SK-N-MC (cell line): Measurements from ENCODE around the gene GALM.
"Not testable (repeated sequence)": the region's sequence is repeated elsewhere in the genome, so short reads cannot be mapped to it uniquely, and the experiment has no call there.

ENCODE experiments used
- DNase-seq: peaks from one replicate; pipeline ENCODE4 v3.0.0-alpha.2; 2011; ENCODE audit warnings: low read depth, low spot score
- H3K27ac ChIP-seq: fragments of 200-600 bp; sonication (generic); 2 replicates; pipeline ENCODE4 v1.5.1; 2016; ENCODE audit warnings: mixed run types
- H3K36me3 ChIP-seq: fragments of 200-600 bp; sonication (generic); 2 replicates; pipeline ENCODE4 v1.6.1; 2017; ENCODE audit warnings: antibody characterized with exemption, low read length, mixed read lengths; ENCODE audit not compliant: insufficient read depth
- H3K4me3 ChIP-seq: fragments of 200-600 bp; sonication (generic); 2 replicates; pipeline ENCODE4 v1.5.1; 2016
- H3K9ac ChIP-seq: fragments of 200-600 bp; sonication (generic); 2 replicates; pipeline ENCODE4 v1.8.0; 2017; ENCODE audit warnings: mixed run types, mixed read lengths; ENCODE audit not compliant: insufficient read length
- H3K9me3 ChIP-seq: fragments of 200-600 bp; sonication (generic); 2 replicates; pipeline ENCODE4 v1.6.1; 2017; ENCODE audit warnings: low read depth, mild to moderate bottlenecking, antibody characterized with exemption, low read length, moderate library complexity, mixed read lengths
- EZH2 ChIP-seq: fragments of 200-600 bp; sonication (generic); IDR thresholded peaks from one replicate; pipeline ENCODE4 v1.6.1; 2017; ENCODE audit warnings: antibody characterized with exemption
- FOXP2 ChIP-seq: optimal IDR thresholded peaks from 2 replicates; pipeline ENCODE3; 2011; ENCODE audit warnings: mild to moderate bottlenecking, moderate library complexity; ENCODE audit not compliant: insufficient read depth; ENCODE audit errors: extremely low read length, control extremely low read depth
- POLR2AphosphoS5 ChIP-seq: IDR thresholded peaks from 2 replicates; pipeline ENCODE4 v1.6.1; 2012; ENCODE audit warnings: mild to moderate bottlenecking, low read depth, low read length, borderline replicate concordance

Gene GALM

DNA sequence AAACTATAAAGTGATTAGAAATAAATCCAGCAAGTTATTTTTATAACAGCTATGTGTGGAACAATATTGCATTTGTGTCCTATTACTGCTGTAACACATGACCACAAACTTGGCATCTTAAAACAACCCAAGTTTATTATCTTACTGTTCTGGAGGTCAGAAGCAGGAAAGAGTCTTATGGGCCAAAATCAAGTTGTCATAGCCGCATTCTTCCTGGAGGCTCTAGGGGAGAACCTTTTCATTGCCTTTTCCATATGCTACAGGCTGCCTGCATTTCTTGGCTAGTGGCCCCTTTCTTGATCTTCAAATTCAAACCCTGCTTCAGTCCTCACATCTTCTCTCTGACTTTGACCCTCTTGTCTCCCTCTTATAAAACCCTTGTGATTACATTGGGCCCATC lies 36.2 kb upstream of the GALM start:
- Histone ChIP-seq H3K9me3 (no peaks in the 10 kb centered on the region), H3K36me3 (no peaks in the 10 kb centered on the region), H3K4me3 (no peak overlapping the region), H3K9ac (no peak overlapping the region), H3K27ac (no peak overlapping the region)
- TF ChIP-seq EZH2 (no peak), POLR2AphosphoS5 (no peak), FOXP2 (no peak)
- no peak for DNase-seq

GRCh38 chr2:38631976-38632375 lies 33.9 kb upstream of the GALM start:
- DNase-seq: no peak
- Histone ChIP-seq H3K9ac (no peak overlapping the region), H3K4me3 (no peak overlapping the region), H3K9me3 (no peaks in the 10 kb centered on the region), H3K27ac (no peak overlapping the region), H3K36me3 (no peaks in the 10 kb centered on the region)
- no peak for TF ChIP-seq FOXP2
- TF ChIP-seq EZH2: no peak
- no peak for TF ChIP-seq POLR2AphosphoS5

DNA sequence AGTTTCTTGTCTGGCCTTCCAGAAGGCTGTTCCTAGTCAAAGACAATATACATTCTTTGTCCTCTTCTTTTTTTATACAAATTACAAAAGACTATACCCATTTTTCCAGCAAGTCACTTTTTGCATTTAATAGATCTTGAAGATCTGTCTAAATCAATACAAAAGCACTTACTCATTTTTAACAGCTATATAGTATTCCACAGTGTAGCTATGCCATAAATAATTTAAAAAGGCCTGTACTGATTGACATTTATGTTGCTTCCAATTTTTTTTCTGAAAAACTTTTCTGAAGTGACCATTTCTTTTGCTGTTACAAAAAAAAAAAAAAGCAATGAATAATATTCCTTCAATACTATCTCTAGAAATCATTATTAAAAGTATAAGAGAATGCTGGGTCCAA lies 32.9 kb upstream of the GALM start:
- Histone ChIP-seq H3K36me3 (no peaks in the 10 kb centered on the region), H3K9me3 (no peaks in the 10 kb centered on the region), H3K4me3 (no peak overlapping the region), H3K9ac (no peak overlapping the region), H3K27ac (no peak overlapping the region)
- no peak for DNase-seq
- TF ChIP-seq POLR2AphosphoS5: no peak
- no peak for TF ChIP-seq FOXP2
- TF ChIP-seq EZH2: no peak

- no peak overlapping the region for H3K27ac ChIP-seq
- DNase-seq: no peak
- TF ChIP-seq FOXP2: no peak
- H3K9ac ChIP-seq: no peak overlapping the region
- no peaks in the 10 kb centered on the region for H3K9me3 ChIP-seq
- H3K4me3 ChIP-seq: no peak overlapping the region
- no peaks in the 10 kb centered on the region for H3K36me3 ChIP-seq
Observed at GRCh38 chr2:38633895-38634294, 32.0 kb upstream of the GALM start.

DNA sequence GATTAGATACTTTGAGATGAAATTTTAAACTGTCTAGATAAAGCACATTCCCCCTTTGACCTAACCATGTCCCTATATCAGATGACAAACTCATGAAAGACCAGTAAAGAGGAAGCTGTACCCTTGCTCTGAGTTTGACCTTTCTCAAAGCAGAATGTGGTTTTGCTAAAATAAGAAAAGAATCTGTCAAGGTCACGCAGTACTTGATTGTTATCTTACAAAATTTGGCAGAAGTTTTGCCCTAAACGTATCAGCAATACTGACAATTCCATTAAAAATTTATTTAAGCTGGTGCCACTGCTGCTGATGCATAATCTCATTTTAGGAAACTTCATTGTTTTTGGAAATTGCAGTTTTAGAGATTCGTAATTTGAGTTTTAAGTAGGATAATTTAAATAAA lies 31.2 kb upstream of the GALM start:
- Histone ChIP-seq H3K9ac (no peak overlapping the region), H3K9me3 (no peaks in the 10 kb centered on the region), H3K4me3 (no peak overlapping the region), H3K36me3 (no peaks in the 10 kb centered on the region), H3K27ac (no peak overlapping the region)
- no peak for TF ChIP-seq POLR2AphosphoS5
- no peak for TF ChIP-seq EZH2
- no peak for TF ChIP-seq FOXP2
- DNase-seq: no peak

DNA sequence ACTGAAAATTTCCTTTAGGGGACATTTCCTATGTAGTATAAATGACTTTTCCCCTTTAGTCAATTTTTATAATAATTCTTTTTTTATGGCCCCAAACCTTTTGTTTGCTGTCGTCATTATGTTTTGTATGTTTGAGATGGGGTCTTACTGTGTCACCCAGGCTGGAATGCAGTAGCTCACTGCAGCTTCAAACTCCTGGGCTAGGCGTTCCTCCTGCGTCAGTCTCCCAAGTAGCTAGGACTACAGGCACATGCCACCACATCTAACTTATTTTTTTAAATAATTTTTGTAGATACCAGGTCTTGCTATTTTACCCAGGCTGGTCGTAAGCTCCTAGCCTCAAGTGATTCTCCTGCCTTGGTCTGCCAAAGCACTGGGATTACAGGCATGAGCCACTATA lies 30.8 kb upstream of the GALM start:
- H3K4me3 ChIP-seq: no peak overlapping the region
- TF ChIP-seq EZH2 (no peak), POLR2AphosphoS5 (no peak), FOXP2 (no peak)
- H3K36me3 ChIP-seq: no peaks in the 10 kb centered on the region
- no peak overlapping the region for H3K9ac ChIP-seq
- no peak for DNase-seq
- no peak overlapping the region for H3K27ac ChIP-seq
- H3K9me3 ChIP-seq: no peaks in the 10 kb centered on the region

DNA sequence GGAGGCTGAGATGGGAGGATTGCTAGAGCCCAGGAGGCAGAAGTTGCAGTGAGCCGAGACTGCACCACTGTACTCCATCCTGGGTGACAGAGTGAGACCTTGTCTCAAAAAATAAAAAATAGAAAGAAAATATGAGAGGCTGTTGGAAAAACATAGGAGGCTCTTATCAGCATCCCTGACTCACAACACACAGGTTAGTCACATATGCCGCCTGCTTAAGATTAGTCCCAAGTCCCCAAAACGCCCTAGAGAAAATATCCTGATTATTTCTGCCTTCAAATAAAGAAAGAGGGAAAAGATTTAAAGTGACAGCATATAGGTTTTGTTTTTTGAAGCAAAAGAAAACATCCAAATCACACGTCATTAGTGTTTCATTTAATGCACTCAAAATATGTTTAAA lies 29.8 kb upstream of the GALM start:
- Histone ChIP-seq H3K9me3 (no peaks in the 10 kb centered on the region), H3K36me3 (no peaks in the 10 kb centered on the region), H3K27ac (no peak overlapping the region), H3K4me3 (no peak overlapping the region), H3K9ac (no peak overlapping the region)
- DNase-seq: no peak
- TF ChIP-seq POLR2AphosphoS5: no peak
- TF ChIP-seq EZH2: no peak
- TF ChIP-seq FOXP2: no peak

- DNase-seq, H3K9me3 ChIP-seq, H3K36me3 ChIP-seq, H3K27ac ChIP-seq, H3K4me3 ChIP-seq, H3K9ac ChIP-seq: not testable (repeated sequence)
Observed at GRCh38 chr2:38642373-38643017, 23.4 kb upstream of the GALM start.

GRCh38 chr2:38643021-38643671 lies 22.8 kb upstream of the GALM start:
- no peaks in the 10 kb centered on the region for H3K36me3 ChIP-seq
- no peak for DNase-seq
- no peak overlapping the region for H3K9ac ChIP-seq
- no peak overlapping the region for H3K27ac ChIP-seq
- no peaks in the 10 kb centered on the region for H3K9me3 ChIP-seq
- TF ChIP-seq EZH2 (no peak), FOXP2 (no peak), POLR2AphosphoS5 (no peak)
- H3K4me3 ChIP-seq: no peak overlapping the region

DNA sequence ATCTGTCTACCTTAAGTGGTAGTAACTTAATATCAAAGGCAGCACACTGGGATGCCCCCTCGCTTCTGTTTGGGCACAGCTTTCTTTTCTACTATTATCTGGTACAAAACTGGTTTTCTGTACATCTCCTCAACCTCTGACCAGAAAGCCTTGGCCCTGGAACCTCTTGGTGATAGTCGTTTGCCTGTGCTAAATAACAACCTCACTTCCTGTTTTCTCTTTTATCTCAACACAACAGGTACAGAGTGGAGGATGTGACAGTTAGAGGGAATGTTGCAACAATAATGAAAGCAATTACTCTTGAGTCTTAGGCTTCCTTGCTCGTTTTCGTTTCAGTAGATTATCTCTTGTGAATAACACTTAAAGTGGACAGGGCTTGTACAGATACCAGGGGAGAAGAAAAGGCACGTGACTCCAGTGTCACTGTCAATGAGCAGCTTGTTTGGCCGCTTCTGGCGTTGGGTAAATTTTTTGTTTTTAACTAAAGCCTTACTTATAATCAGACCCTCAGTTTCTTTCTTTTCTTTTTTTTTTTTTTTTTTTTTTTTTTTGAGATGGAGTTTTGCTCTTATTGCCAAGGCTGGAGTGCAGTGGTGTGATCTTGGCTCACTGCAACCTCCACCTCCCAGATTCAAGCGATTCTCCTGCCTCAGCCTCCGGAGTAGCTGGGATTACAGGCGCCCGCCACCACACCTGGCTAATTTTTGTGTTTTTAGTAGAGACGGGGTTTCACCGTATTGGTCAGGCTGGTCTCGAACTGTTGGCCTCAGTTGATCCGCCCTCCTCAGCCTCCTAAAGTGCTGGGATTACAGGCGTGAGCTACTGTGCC lies 22.0 kb upstream of the GALM start:
- not testable (repeated sequence) for DNase-seq, H3K4me3 ChIP-seq, H3K9me3 ChIP-seq, H3K36me3 ChIP-seq, H3K9ac ChIP-seq, H3K27ac ChIP-seq
